ENCODE results near the gene MYO16.

Gene MYO16

GRCh38 chr13:108680011-108680410, 50.6 kb downstream of the MYO16 start:
- H3K36me3 Mint-ChIP-seq: no peaks in the 10 kb centered on the region
- H3K27ac Mint-ChIP-seq: no peak overlapping the region
- DNase-seq (ENCODE audit: low spot score in 2 of 2) (no peak), ATAC-seq (ENCODE audit: low read depth) (no peak)
- no peaks in the 10 kb centered on the region for H3K4me1 Mint-ChIP-seq
- no peak overlapping the region for H3K4me3 Mint-ChIP-seq
- H3K27me3 Mint-ChIP-seq: no peaks in the 10 kb centered on the region
- no peaks in the 10 kb centered on the region for H3K9me3 Mint-ChIP-seq

GRCh38 chr13:108681986-108682575, 52.7 kb downstream of the MYO16 start:
- DNase-seq (ENCODE audit: low spot score in 2 of 2) (no peak), ATAC-seq (ENCODE audit: low read depth) (no peak)
- H3K9me3 Mint-ChIP-seq: no peaks in the 10 kb centered on the region
- no peak overlapping the region for H3K27ac Mint-ChIP-seq
- H3K27me3 Mint-ChIP-seq: no peaks in the 10 kb centered on the region
- no peaks in the 10 kb centered on the region for H3K36me3 Mint-ChIP-seq
- no peak overlapping the region for H3K4me3 Mint-ChIP-seq
- no peaks in the 10 kb centered on the region for H3K4me1 Mint-ChIP-seq

GRCh38 chr13:108682714-108683113, 53.3 kb downstream of the MYO16 start:
- H3K4me3 Mint-ChIP-seq: no peak overlapping the region
- no peaks in the 10 kb centered on the region for H3K4me1 Mint-ChIP-seq
- ATAC-seq (ENCODE audit: low read depth) (no peak), DNase-seq (ENCODE audit: low spot score in 2 of 2) (no peak)
- no peaks in the 10 kb centered on the region for H3K27me3 Mint-ChIP-seq
- no peak overlapping the region for H3K27ac Mint-ChIP-seq
- no peaks in the 10 kb centered on the region for H3K36me3 Mint-ChIP-seq
- H3K9me3 Mint-ChIP-seq: no peaks in the 10 kb centered on the region

- no peak for DNase-seq (ENCODE audit: low spot score in 2 of 2)
- no peak for ATAC-seq (ENCODE audit: low read depth)
- no peak overlapping the region for H3K27ac Mint-ChIP-seq
- H3K9me3 Mint-ChIP-seq: no peaks in the 10 kb centered on the region
- H3K4me1 Mint-ChIP-seq: no peaks in the 10 kb centered on the region
- H3K4me3 Mint-ChIP-seq: no peak overlapping the region
- H3K36me3 Mint-ChIP-seq: no peaks in the 10 kb centered on the region
- H3K27me3 Mint-ChIP-seq: no peaks in the 10 kb centered on the region
These were observed 56.6 kb downstream of the MYO16 start for GRCh38 chr13:108686027-108686426.

- no peak overlapping the region for H3K27ac Mint-ChIP-seq
- H3K36me3 Mint-ChIP-seq: no peaks in the 10 kb centered on the region
- no peak for ATAC-seq (ENCODE audit: low read depth)
- DNase-seq (ENCODE audit: low spot score in 2 of 2): no peak
- H3K9me3 Mint-ChIP-seq: no peaks in the 10 kb centered on the region
- no peak overlapping the region for H3K4me3 Mint-ChIP-seq
- H3K27me3 Mint-ChIP-seq: no peaks in the 10 kb centered on the region
- no peaks in the 10 kb centered on the region for H3K4me1 Mint-ChIP-seq
These were observed 61.3 kb downstream of the MYO16 start for GRCh38 chr13:108690726-108691125.

- no peak overlapping the region for H3K4me3 Mint-ChIP-seq
- H3K27ac Mint-ChIP-seq: no peak overlapping the region
- no peaks in the 10 kb centered on the region for H3K36me3 Mint-ChIP-seq
- H3K4me1 Mint-ChIP-seq: no peaks in the 10 kb centered on the region
- peaks cover 10% of the 10 kb centered on the region for H3K9me3 Mint-ChIP-seq
- no peaks in the 10 kb centered on the region for H3K27me3 Mint-ChIP-seq
- no peak for ATAC-seq (ENCODE audit: low read depth)
- DNase-seq (ENCODE audit: low spot score in 2 of 2): no peak
These were observed 71.2 kb downstream of the MYO16 start for GRCh38 chr13:108700422-108701170.

- Mint-ChIP-seq H3K27ac (no peak overlapping the region), H3K27me3 (no peaks in the 10 kb centered on the region), H3K9me3 (peaks cover 10% of the 10 kb centered on the region), H3K36me3 (no peaks in the 10 kb centered on the region), H3K4me3 (no peak overlapping the region), H3K4me1 (no peaks in the 10 kb centered on the region)
- ATAC-seq (ENCODE audit: low read depth) (no peak), DNase-seq (ENCODE audit: low spot score in 2 of 2) (no peak)
These were observed 72.8 kb downstream of the MYO16 start for GRCh38 chr13:108702171-108702570.

GRCh38 chr13:108705031-108705430, 75.6 kb downstream of the MYO16 start:
- DNase-seq (ENCODE audit: low spot score in 2 of 2) (no peak), ATAC-seq (ENCODE audit: low read depth) (no peak)
- Mint-ChIP-seq H3K27ac (no peak overlapping the region), H3K9me3 (peaks cover 9% of the 10 kb centered on the region), H3K4me1 (no peaks in the 10 kb centered on the region), H3K27me3 (no peaks in the 10 kb centered on the region), H3K4me3 (no peak overlapping the region), H3K36me3 (no peaks in the 10 kb centered on the region)

- ATAC-seq (ENCODE audit: low read depth) (no peak), DNase-seq (ENCODE audit: low spot score in 2 of 2) (no peak)
- Mint-ChIP-seq H3K4me1 (no peaks in the 10 kb centered on the region), H3K27ac (no peak overlapping the region), H3K27me3 (no peaks in the 10 kb centered on the region), H3K9me3 (peaks cover 2% of the 10 kb centered on the region), H3K4me3 (no peak overlapping the region), H3K36me3 (no peaks in the 10 kb centered on the region)
These were observed 78.2 kb downstream of the MYO16 start for GRCh38 chr13:108707584-108707983.

- Mint-ChIP-seq H3K27me3 (no peaks in the 10 kb centered on the region), H3K27ac (no peak overlapping the region), H3K4me3 (no peak overlapping the region), H3K36me3 (no peaks in the 10 kb centered on the region), H3K9me3 (peaks cover 2% of the 10 kb centered on the region), H3K4me1 (no peaks in the 10 kb centered on the region)
- DNase-seq (ENCODE audit: low spot score in 2 of 2) (no peak), ATAC-seq (ENCODE audit: low read depth) (no peak)
These were observed 79.5 kb downstream of the MYO16 start for GRCh38 chr13:108708921-108709320.

- no peak overlapping the region for H3K27ac Mint-ChIP-seq
- no peaks in the 10 kb centered on the region for H3K4me1 Mint-ChIP-seq
These were observed 82.0 kb downstream of the MYO16 start for GRCh38 chr13:108711386-108711785.

GRCh38 chr13:108725471-108725870, 96.1 kb downstream of the MYO16 start:
- no peak for DNase-seq (ENCODE audit: low spot score in 2 of 2)
- Mint-ChIP-seq H3K27ac (no peak overlapping the region), H3K36me3 (no peaks in the 10 kb centered on the region), H3K27me3 (no peaks in the 10 kb centered on the region), H3K9me3 (peaks cover 2% of the 10 kb centered on the region), H3K4me3 (no peak overlapping the region), H3K4me1 (no peaks in the 10 kb centered on the region)
- ATAC-seq (ENCODE audit: low read depth): no peak

More at GRCh38 chr13:108711386-108711785, 82.0 kb downstream of the MYO16 start:
- no peaks in the 10 kb centered on the region for H3K27me3 Mint-ChIP-seq
- no peaks in the 10 kb centered on the region for H3K9me3 Mint-ChIP-seq
- ATAC-seq (ENCODE audit: low read depth) (no peak), DNase-seq (ENCODE audit: low spot score in 2 of 2) (no peak)
- no peak overlapping the region for H3K4me3 Mint-ChIP-seq
- no peaks in the 10 kb centered on the region for H3K36me3 Mint-ChIP-seq

- Mint-ChIP-seq H3K9me3 (peaks cover 3% of the 10 kb centered on the region), H3K4me3 (no peak overlapping the region), H3K36me3 (no peaks in the 10 kb centered on the region), H3K4me1 (no peaks in the 10 kb centered on the region), H3K27me3 (no peaks in the 10 kb centered on the region), H3K27ac (no peak overlapping the region)
- no peak for ATAC-seq (ENCODE audit: low read depth)
- no peak for DNase-seq (ENCODE audit: low spot score in 2 of 2)
These were observed 99.0 kb downstream of the MYO16 start for GRCh38 chr13:108728370-108728769.

GRCh38 chr13:108733022-108733560, 103.7 kb downstream of the MYO16 start:
- no peaks in the 10 kb centered on the region for H3K36me3 Mint-ChIP-seq
- no peak overlapping the region for H3K4me3 Mint-ChIP-seq
- peaks cover 4% of the 10 kb centered on the region for H3K9me3 Mint-ChIP-seq
- H3K27me3 Mint-ChIP-seq: no peaks in the 10 kb centered on the region
- H3K4me1 Mint-ChIP-seq: no peaks in the 10 kb centered on the region
- no peak for ATAC-seq (ENCODE audit: low read depth)
- no peak overlapping the region for H3K27ac Mint-ChIP-seq
- no peak for DNase-seq (ENCODE audit: low spot score in 2 of 2)

- no peak for DNase-seq (ENCODE audit: low spot score in 2 of 2)
- H3K27me3 Mint-ChIP-seq: no peaks in the 10 kb centered on the region
- H3K4me1 Mint-ChIP-seq: no peaks in the 10 kb centered on the region
- no peak for ATAC-seq (ENCODE audit: low read depth)
- no peak overlapping the region for H3K27ac Mint-ChIP-seq
- no peaks in the 10 kb centered on the region for H3K36me3 Mint-ChIP-seq
- H3K4me3 Mint-ChIP-seq: no peak overlapping the region
- peaks cover 5% of the 10 kb centered on the region for H3K9me3 Mint-ChIP-seq
These were observed 105.3 kb downstream of the MYO16 start for GRCh38 chr13:108734676-108735075.
